ENCODE results near the gene IDI1.
"Not testable (repeated sequence)": the region's sequence is repeated elsewhere in the genome, so short reads cannot be mapped to it uniquely, and the experiment has no call there.

Gene IDI1

GRCh38 chr10:1048732-1049424 lies at the start of gene IDI1:
Gene IDI1, minus strand, starts transcription at chr10:1049119. Its CDS starts 116 bp downstream, at chr10:1049003.
- no peak for FAIRE-seq

DNA sequence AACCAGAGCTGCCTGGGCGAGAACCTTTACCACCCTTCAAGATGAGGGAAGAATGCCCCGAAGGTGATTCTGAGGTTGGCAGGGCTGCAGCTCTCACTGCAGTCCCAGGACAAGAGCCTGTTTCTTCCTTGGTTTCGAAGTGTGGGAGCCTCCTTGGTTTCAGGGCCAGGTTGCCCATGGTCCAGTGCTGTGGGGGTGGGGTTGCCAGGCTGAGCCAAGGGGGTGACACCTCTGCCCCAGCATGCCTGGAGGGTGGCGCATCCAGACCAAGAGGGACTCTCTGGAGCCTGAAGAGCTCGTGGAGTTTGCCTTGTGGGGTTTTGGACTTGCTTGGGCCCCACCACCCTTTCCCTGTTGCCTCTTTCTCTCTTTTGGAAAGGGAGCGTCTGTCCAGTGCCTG lies 48.5 kb upstream of the IDI1 start:
- FAIRE-seq, result no peak

DNA sequence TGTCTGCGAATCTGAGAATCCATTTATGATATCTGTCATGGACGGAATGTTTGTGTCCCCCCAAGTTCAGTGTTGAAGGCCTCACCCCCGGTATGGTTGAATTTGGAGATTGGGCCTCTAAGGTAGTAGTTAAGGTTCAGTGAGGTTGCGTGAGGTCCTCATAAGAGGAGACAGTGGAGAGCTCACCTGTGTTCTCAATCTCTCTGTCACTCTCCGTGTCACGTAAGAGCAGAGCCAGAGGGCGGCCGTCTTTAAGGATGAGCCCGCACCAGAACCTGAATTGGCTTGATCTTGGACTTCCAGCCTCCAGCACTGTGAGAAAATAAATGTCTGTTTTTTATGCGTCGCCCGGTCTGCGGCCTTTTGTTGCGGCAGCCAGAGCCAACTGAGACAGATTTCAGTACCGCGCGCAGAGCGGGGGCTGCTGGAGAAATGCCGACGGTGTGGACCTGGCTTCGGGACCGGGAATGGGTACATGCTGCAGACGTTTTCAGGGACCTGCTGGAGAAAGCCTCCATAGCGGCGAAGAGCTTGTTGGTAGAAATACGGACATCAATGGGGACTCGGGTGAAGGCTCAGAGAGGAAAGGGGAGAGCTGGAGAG lies 47.5 kb upstream of the IDI1 start:
- no peak for FAIRE-seq

- no peak for FAIRE-seq
Observed at GRCh38 chr10:1095498-1095897, 46.6 kb upstream of the IDI1 start.

GRCh38 chr10:1094112-1095057 lies 45.5 kb upstream of the IDI1 start:
- FAIRE-seq, result no peak

DNA sequence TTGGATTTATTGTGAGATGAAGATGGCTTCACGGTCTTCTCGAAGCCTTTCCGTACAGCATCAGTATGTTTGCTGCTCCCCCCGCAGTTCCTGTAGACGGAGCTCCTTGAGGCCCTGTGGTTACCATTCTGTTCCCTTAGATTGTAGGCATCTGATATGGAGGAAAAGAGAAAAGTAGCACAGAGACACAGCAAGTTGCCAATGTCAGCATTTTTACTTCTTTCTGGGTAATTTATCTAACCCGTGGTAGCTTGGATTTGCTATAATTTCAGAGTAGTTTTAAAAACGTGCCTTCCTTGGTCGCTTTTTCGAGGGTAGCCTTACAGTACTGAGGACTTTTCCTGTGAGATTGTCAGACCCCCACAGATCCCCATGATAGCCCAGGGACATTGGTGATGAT lies 44.8 kb upstream of the IDI1 start:
- FAIRE-seq, result no peak

GRCh38 chr10:1090696-1091095 lies 41.8 kb upstream of the IDI1 start:
- FAIRE-seq, result no peak

- FAIRE-seq, result no peak
Observed at GRCh38 chr10:1089017-1089689, 40.2 kb upstream of the IDI1 start.

DNA sequence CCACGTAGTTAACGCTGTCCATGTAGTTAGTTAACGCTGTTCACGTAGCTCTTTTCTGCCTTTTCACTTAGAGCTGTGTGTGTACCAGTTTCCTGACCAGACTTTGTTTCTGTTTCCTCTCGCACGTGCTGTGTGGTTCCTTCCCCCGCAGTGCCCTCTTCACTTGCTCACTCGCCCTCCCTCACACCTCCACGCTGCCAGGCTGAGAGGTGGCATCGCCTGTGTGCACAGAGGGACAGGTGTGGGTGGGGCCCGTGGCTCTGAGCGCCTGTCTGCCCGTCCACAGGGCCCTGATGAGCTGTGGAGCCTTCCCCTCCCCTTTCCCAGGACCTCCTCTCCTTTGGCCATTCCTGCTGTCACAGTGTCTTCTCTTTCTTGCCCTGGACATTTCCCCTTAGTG lies 37.9 kb upstream of the IDI1 start:
- FAIRE-seq, result no peak

GRCh38 chr10:1085258-1085657 lies 36.3 kb upstream of the IDI1 start:
- FAIRE-seq, result no peak

GRCh38 chr10:1084011-1084950 lies 35.4 kb upstream of the IDI1 start:
- no peak for FAIRE-seq

DNA sequence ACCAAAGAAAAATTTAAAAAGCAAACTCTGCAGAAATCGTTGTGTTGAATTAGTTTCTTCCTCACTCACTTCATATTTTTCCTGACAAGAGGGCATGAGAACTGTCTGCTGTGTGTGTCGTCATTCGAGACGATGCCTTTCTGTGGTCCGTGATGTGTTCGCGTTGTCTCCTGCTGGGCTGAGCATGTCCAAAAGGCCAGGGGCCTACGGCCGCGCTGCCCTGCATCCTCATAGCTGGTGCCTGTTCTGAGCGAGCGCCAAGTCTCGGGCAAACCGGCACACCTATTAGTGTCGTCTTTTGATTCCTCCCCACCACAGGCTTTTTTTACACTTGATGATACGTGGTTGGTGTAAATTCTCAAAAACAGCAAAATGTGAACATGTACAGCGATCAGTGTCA lies 34.7 kb upstream of the IDI1 start:
- FAIRE-seq, result no peak

GRCh38 chr10:1078668-1079067 lies 29.7 kb upstream of the IDI1 start:
- no peak for FAIRE-seq

GRCh38 chr10:1074748-1075308 lies 25.9 kb upstream of the IDI1 start:
- no peak for FAIRE-seq

DNA sequence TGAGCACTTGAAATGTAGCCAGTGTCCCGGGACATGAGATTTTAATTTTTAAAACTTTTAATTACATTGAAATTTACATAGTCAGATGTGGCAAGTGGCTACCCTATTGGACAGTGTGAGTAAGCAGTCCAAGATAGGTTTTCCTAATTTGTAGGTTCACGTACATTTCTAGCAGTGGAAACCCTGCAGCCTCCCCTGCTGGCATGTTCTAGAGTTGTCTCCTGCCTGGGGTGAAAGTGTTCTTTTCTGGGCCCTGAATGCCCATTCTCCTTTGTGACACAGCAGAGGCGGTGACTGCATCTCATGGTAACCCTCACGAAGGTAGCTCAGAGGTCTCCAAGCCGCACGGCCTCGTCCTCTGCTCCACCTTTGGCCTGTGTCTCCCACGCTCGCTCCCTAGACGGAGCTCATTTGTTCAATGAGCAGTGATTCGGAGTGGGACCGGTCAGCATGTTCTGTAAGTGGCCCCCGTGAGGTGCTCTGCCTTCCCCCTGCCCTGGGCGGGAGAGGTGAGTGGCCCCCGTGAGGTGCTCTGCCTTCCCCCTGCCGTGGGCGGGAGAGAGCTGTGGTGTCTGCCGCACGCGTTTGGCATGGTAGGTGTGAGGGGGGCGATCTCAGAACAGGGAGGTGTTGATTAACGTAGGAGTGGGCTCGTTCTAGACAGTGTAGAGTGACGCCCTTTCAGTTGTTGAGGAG lies 25.3 kb upstream of the IDI1 start:
- no peak for FAIRE-seq

GRCh38 chr10:1070919-1071318 lies 22.0 kb upstream of the IDI1 start:
- no peak for FAIRE-seq

DNA sequence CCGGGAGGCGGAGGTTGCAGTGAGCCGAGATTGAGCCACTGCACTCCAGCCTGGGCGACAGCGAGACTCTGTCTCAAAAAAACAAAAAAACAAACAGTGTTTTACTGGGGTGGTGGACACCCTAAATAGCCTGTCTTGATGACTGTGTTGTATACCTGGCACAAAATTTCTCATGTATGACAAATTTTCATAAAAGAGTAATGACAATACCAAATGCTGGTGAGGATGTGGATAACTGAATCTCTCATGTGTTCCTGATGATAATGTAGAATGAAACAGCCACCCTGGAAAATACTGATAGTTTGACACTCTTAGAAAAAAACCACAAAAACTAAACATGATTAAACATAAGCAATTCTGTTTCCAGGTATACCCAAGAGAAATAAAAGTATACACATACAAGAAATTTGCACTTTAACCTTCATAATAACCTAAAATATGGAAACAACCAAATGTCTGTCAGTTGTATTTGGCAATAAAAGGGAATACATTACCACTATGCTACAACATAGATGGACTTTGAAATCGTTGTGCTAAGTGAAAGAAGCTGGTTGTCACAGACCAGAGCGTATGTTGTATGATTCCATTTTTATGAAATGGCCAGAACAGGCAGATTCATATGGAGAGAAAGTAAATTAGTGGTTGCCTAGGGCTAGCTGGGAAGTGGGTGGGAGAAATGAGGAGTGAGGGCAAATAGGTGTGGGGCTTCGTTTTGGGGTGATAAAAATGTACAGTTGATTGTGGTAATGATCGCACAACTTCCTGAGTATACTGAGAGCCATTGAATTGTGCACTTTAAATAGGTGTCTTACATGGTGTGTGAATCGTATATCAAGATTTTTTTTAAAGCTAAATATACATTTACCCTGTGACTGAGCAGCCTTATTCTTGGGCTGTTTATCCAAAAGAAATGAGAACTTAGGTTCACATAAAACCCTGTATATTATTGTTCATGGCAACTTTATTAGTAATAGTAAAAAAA lies 19.8 kb upstream of the IDI1 start:
- FAIRE-seq, result no peak

GRCh38 chr10:1066734-1067133 lies 17.8 kb upstream of the IDI1 start:
- FAIRE-seq, result not testable (repeated sequence)

DNA sequence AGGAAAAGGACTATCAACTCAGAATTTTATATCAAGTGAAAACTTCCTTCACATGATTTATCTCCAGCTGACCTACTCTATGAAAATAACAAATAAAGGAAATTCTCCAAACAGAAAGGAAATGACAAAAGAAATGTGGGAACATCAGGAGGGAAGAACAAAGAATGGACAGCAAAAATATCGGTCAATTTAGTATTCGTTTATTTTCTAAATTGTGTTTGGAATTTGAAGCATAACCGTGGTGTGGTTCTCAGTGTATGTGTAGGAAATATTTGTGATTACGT lies 16.0 kb upstream of the IDI1 start:
- no peak for FAIRE-seq

All from islet of Langerhans (tissue), 1 donor.